GM12878 (cell line): ENCODE measurements around the gene TBC1D10B. TPM values are rescaled to one million over a fixed set of nuclear protein-coding genes. Genes with fewer than 3 reads are reported as not detected.

Source experiments
- ASH2L ChIP-seq: fragments of 300-600, 200-600 bp; sonication (generic); IDR thresholded peaks from 2 replicates; pipeline ENCODE4 v1.6.1; 2017; ENCODE audit warnings: low read depth, mild to moderate bottlenecking, borderline replicate concordance
- BHLHE40 ChIP-seq, 2 experiments: fragments of 450-650 bp in 1 of 2; IDR thresholded peaks; 2 replicates each; pipeline ENCODE4 v1.6.1; 2011 to 2017; ENCODE audit warnings: low read depth in 2 of 2, borderline replicate concordance in 1 of 2, improper control_type of control experiment in 1 of 2, low read length in 1 of 2, mild to moderate bottlenecking in 1 of 2
- BRCA1 ChIP-seq: IDR thresholded peaks from 2 replicates; pipeline ENCODE4 v1.6.1; 2011; ENCODE audit warnings: low read depth, low read length, improper control_type of control experiment
- CHD2 ChIP-seq: IDR thresholded peaks from 2 replicates; pipeline ENCODE4 v1.6.1; 2011; ENCODE audit warnings: low read depth, low read length, improper control_type of control experiment, borderline replicate concordance
- EGR1 ChIP-seq, 2 experiments: IDR thresholded peaks; 1 replicate in 1 of 2; 2 replicates in 1 of 2; pipeline ENCODE4 v1.6.1; 2011 to 2012; ENCODE audit warnings: low read depth in 2 of 2, low read length in 2 of 2, borderline replicate concordance in 1 of 2, mild to moderate bottlenecking in 1 of 2, moderate library complexity in 1 of 2
- EP300 ChIP-seq, 2 experiments: fragments of 150-350 bp in 1 of 2; IDR thresholded peaks; 2 replicates each; pipeline ENCODE4 v1.6.1; 2011 to 2012; ENCODE audit warnings: low read depth in 2 of 2, low read length in 2 of 2, borderline replicate concordance in 1 of 2, improper control_type of control experiment in 1 of 2, inconsistent platforms in 1 of 2; ENCODE audit not compliant: control insufficient read depth in 1 of 2
- GABPA ChIP-seq: IDR thresholded peaks from 2 replicates; pipeline ENCODE4 v1.6.1; 2014; ENCODE audit warnings: antibody characterized with exemption, low read depth, mild to moderate bottlenecking, inconsistent platforms
- HDAC6 ChIP-seq: fragments of 200-600 bp; sonication (generic); IDR thresholded peaks from one replicate; pipeline ENCODE4 v1.8.0; 2017; ENCODE audit warnings: antibody characterized with exemption; ENCODE audit not compliant: unreplicated experiment
- MYB ChIP-seq: fragments of 150-350 bp; IDR thresholded peaks from 2 replicates; pipeline ENCODE4 v1.6.1; 2014; ENCODE audit warnings: mild to moderate bottlenecking, low read depth, low read length, borderline replicate concordance
- MYC ChIP-seq: IDR thresholded peaks from 2 replicates; pipeline ENCODE4 v1.6.1; 2011; ENCODE audit warnings: mild to moderate bottlenecking, low read length, moderate library complexity, inconsistent platforms; ENCODE audit not compliant: insufficient read depth, insufficient replicate concordance, insufficient read length, severe bottlenecking
- NFYB ChIP-seq: IDR thresholded peaks from 2 replicates; pipeline ENCODE4 v1.6.1; 2011; ENCODE audit warnings: low read depth, mild to moderate bottlenecking, low read length, improper control_type of control experiment, moderate library complexity; ENCODE audit not compliant: insufficient read depth
- NR2F1 ChIP-seq: fragments of 450-650 bp; conservative IDR thresholded peaks from 2 replicates; pipeline ENCODE4 v1.6.1; 2017; ENCODE audit warnings: mild to moderate bottlenecking
- NRF1 ChIP-seq: conservative IDR thresholded peaks from 2 replicates; pipeline ENCODE4 v1.6.1; 2011; ENCODE audit warnings: mild to moderate bottlenecking, low read depth, low read length, improper control_type of control experiment
- PAX5 ChIP-seq: IDR thresholded peaks from 2 replicates; pipeline ENCODE4 v1.6.1; 2011; ENCODE audit warnings: low read depth, low read length, borderline replicate concordance
- PAX8 ChIP-seq: fragments of 450-650 bp; IDR thresholded peaks from 2 replicates; pipeline ENCODE4 v1.6.1; 2017; ENCODE audit warnings: mild to moderate bottlenecking, moderate library complexity
- POLR2AphosphoS5 ChIP-seq: IDR thresholded peaks from 2 replicates; pipeline ENCODE4 v1.6.1; 2011; ENCODE audit warnings: mild to moderate bottlenecking, low read length, inconsistent platforms
- SUZ12 ChIP-seq: fragments of 200-600 bp; sonication (generic); IDR thresholded peaks from one replicate; pipeline ENCODE4 v1.6.1; 2018; ENCODE audit warnings: antibody characterized with exemption, mild to moderate bottlenecking; ENCODE audit not compliant: unreplicated experiment
- TCF12 ChIP-seq: IDR thresholded peaks from 2 replicates; pipeline ENCODE4 v1.6.1; 2011; ENCODE audit warnings: low read depth, mild to moderate bottlenecking, low read length
- ZBED1 ChIP-seq: IDR thresholded peaks from 2 replicates; pipeline ENCODE4 v1.6.1; 2016; ENCODE audit warnings: borderline replicate concordance
- ZNF217 ChIP-seq: fragments of 450-650 bp; IDR thresholded peaks from 2 replicates; pipeline ENCODE4 v1.6.1; 2017; ENCODE audit warnings: antibody characterized with exemption, mild to moderate bottlenecking
- ZNF24 ChIP-seq: fragments of 450-650 bp; IDR thresholded peaks from 2 replicates; pipeline ENCODE4 v1.6.1; 2017; ENCODE audit warnings: antibody characterized with exemption, mild to moderate bottlenecking
- ZNF622 ChIP-seq: fragments of 450-650 bp; IDR thresholded peaks from 2 replicates; pipeline ENCODE4 v1.6.1; 2017; ENCODE audit warnings: mild to moderate bottlenecking, inconsistent platforms
- ZSCAN29 ChIP-seq: fragments of 450-650 bp; IDR thresholded peaks from 2 replicates; pipeline ENCODE4 v1.6.1; 2017; ENCODE audit warnings: mild to moderate bottlenecking, moderate library complexity
- polyA plus RNA-seq, 11 experiments: library from polyadenylated mRNA; depleted of rRNA in 4 of 11; unstranded in 6 of 11; stranded (reverse) in 5 of 11; fragments of >200 nt; fragmentation: Nextera tagmentation in 4 of 11; fragmentation: Illumina TruSeq in 1 of 11; extraction: Ambion mirVana in 4 of 11; extraction: Trizol in 1 of 11; gene quantifications; 1 replicate in 1 of 11; 2 replicates in 10 of 11; pipeline versions ENCODE4 v1.2.1 to v1.2.3, GENCODE V29; 2011 to 2016; ENCODE audit warnings: inconsistent platforms in 2 of 11, missing spikeins in 2 of 11, low read depth in 1 of 11
- total RNA-seq, 4 experiments: library from RNA; depleted of rRNA in 3 of 4; stranded (reverse); fragments of >200 nt in 3 of 4; fragmentation: Illumina TruSeq in 1 of 4; extraction: Trizol in 1 of 4; gene quantifications; 2 replicates each; pipeline versions ENCODE4 v1.2.1 to v1.2.3, GENCODE V29; 2013 to 2021
- TF ChIP-seq, protein P1 (sequence below): fragments of 450-650 bp; IDR thresholded peaks from 2 replicates; pipeline ENCODE4 v1.6.1; 2017; ENCODE audit warnings: mild to moderate bottlenecking, moderate library complexity

The TBC1D10B gene
- total and polyA plus RNA-seq, 10 of the 15 experiments (the other 5 are each of a cell fraction or from before 2014, with no cell fraction given) = 2.2 to 51.2 (median 11.6) TPM

DNA sequence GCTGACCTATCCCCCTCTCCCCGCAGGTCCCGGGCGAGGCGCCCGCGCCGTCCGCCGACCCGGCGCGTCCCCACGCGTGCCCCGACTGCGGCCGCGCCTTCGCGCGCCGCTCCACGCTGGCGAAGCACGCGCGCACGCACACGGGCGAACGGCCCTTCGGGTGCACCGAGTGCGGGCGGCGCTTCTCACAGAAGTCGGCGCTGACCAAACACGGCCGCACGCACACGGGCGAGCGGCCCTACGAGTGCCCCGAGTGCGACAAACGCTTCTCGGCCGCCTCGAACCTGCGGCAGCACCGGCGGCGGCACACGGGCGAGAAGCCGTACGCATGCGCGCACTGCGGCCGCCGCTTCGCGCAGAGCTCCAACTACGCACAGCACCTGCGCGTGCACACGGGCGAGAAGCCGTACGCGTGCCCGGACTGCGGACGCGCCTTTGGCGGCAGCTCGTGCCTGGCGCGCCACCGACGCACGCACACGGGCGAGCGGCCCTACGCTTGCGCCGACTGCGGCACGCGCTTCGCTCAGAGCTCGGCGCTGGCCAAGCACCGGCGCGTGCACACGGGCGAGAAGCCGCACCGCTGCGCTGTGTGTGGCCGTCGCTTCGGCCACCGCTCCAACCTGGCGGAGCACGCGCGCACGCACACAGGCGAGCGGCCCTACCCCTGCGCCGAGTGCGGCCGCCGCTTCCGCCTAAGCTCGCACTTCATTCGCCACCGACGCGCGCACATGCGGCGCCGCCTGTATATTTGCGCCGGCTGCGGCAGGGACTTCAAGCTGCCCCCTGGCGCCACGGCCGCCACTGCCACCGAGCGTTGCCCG is 47.4 kb upstream of the TBC1D10B start (continued):
- TF ChIP-seq, protein P1, sequence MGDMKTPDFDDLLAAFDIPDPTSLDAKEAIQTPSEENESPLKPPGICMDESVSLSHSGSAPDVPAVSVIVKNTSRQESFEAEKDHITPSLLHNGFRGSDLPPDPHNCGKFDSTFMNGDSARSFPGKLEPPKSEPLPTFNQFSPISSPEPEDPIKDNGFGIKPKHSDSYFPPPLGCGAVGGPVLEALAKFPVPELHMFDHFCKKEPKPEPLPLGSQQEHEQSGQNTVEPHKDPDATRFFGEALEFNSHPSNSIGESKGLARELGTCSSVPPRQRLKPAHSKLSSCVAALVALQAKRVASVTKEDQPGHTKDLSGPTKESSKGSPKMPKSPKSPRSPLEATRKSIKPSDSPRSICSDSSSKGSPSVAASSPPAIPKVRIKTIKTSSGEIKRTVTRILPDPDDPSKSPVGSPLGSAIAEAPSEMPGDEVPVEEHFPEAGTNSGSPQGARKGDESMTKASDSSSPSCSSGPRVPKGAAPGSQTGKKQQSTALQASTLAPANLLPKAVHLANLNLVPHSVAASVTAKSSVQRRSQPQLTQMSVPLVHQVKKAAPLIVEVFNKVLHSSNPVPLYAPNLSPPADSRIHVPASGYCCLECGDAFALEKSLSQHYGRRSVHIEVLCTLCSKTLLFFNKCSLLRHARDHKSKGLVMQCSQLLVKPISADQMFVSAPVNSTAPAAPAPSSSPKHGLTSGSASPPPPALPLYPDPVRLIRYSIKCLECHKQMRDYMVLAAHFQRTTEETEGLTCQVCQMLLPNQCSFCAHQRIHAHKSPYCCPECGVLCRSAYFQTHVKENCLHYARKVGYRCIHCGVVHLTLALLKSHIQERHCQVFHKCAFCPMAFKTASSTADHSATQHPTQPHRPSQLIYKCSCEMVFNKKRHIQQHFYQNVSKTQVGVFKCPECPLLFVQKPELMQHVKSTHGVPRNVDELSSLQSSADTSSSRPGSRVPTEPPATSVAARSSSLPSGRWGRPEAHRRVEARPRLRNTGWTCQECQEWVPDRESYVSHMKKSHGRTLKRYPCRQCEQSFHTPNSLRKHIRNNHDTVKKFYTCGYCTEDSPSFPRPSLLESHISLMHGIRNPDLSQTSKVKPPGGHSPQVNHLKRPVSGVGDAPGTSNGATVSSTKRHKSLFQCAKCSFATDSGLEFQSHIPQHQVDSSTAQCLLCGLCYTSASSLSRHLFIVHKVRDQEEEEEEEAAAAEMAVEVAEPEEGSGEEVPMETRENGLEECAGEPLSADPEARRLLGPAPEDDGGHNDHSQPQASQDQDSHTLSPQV = 0 out of 2 replicates have a peak, but pooled peaks have one; percentile 56
- no peak for TF ChIP-seq PAX8
- TF ChIP-seq ZNF24 = 0 out of 2 replicates have a peak, but pooled peaks have one; percentile 26
- TF ChIP-seq GABPA = no peak
- peak; percentile 58; the same call in 1 of the 2 replicates for TF ChIP-seq CHD2
- TF ChIP-seq NR2F1 = peak; percentile 29; the same call in 1 of the 2 replicates
- peak; percentile 65 for TF ChIP-seq HDAC6
- TF ChIP-seq ZNF622 = no peak
- peak; percentile 34; the same call in 1 of the 2 replicates for TF ChIP-seq PAX5
- TF ChIP-seq BHLHE40 (IDR thresholded peaks at IDR 0.05; ENCODE audit: borderline replicate concordance in 1 of 2, low read depth in 2 of 2, low read length in 1 of 2) = peak; percentile 93 to 99
- peak in 1 of 2 experiments; percentile 25; a peak in 1 of 3 replicates for TF ChIP-seq EGR1 (IDR thresholded peaks at IDR 0.05; ENCODE audit: borderline replicate concordance in 1 of 2, low read depth in 2 of 2, low read length in 2 of 2)
- TF ChIP-seq SUZ12 = no peak
- peak; percentile 38; the same call in 1 of the 2 replicates for TF ChIP-seq ZSCAN29
- TF ChIP-seq NFYB = 0 out of 2 replicates have a peak, but pooled peaks have one; percentile 7
- TF ChIP-seq ZNF217 = peak; percentile 91; the same call in 1 of the 2 replicates
- peak; percentile 81 for TF ChIP-seq NRF1
- no peak for TF ChIP-seq BRCA1
- peak in 1 of 2 experiments; percentile 33; a peak in 1 of 4 replicates for TF ChIP-seq EP300 (IDR thresholded peaks at IDR 0.05; ENCODE audit: borderline replicate concordance in 1 of 2, control insufficient read depth in 1 of 2, low read depth in 2 of 2, low read length in 2 of 2)
- TF ChIP-seq TCF12 = no peak
- TF ChIP-seq ZBED1 = peak; percentile 34; the same call in 1 of the 2 replicates
- 0 out of 2 replicates have a peak, but pooled peaks have one; percentile 28 for TF ChIP-seq ASH2L
- no peak for TF ChIP-seq MYB
- peak; percentile 31 for TF ChIP-seq MYC
- TF ChIP-seq POLR2AphosphoS5 = no peak; the same call in 1 of the 2 replicates
